IPS DF 6.9 (cell line): ENCODE data around the gene VEPH1.

Experiments
- DNase-seq: peaks from one replicate; pipeline ENCODE4 v3.0.0-alpha.2; 2013; ENCODE audit warnings: low read depth, low spot score
- H3K27ac ChIP-seq: one replicate; pipeline ENCODE4 v1.5.1; 2013; ENCODE audit warnings: low read length, control low read depth
- H3K27me3 ChIP-seq: 2 replicates; pipeline ENCODE4 v1.6.1; 2013; ENCODE audit warnings: mild to moderate bottlenecking, low read length; ENCODE audit not compliant: control insufficient read depth, insufficient read depth
- H3K36me3 ChIP-seq: 2 replicates; pipeline ENCODE4 v1.6.1; 2013; ENCODE audit warnings: low read length; ENCODE audit not compliant: control insufficient read depth, insufficient read depth
- H3K4me1 ChIP-seq: 2 replicates; pipeline ENCODE4 v1.6.1; 2013; ENCODE audit warnings: low read length; ENCODE audit not compliant: control insufficient read depth, insufficient read depth
- H3K4me3 ChIP-seq: 2 replicates; pipeline ENCODE4 v1.5.1; 2013; ENCODE audit warnings: mild to moderate bottlenecking, low read length
- H3K9me3 ChIP-seq: 2 replicates; pipeline ENCODE4 v1.6.1; 2013; ENCODE audit warnings: low read length, inconsistent platforms; ENCODE audit not compliant: control insufficient read depth, insufficient read depth
- WGBS: extraction: QIAGEN DNeasy Blood & Tissue Kit; methylation state at CpG from one replicate; pipeline ENCODE4 v1.1.7; 2013; ENCODE audit warnings: mixed read lengths, missing lambda C conversion rate; ENCODE audit not compliant: insufficient read length, insufficient coverage; 5-methylcytosine and 5-hydroxymethylcytosine counted together

VEPH1 gene

DNA sequence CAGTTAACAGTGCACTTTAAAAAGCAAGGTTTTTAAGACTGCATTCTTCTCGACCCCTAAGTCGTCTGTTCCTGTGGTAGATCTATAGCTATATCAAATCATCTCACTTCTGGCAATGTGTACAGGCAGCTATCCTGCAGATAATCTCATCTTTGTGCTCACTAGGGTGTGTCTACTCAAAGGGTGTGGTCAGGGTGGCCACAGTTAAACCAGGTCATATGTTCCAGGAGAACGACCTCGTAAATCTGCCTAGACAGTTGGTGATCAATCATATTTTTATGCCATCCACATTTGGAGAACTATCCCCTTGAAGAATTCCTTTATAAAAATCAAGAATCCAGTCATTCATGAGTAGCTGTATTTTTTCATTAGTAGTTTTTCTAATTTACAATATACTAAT, 3.0 kb downstream of the VEPH1 start:
- Histone ChIP-seq H3K27ac (no peak overlapping the region), H3K4me3 (no peak overlapping the region), H3K4me1 (peaks cover 3% of the 10 kb centered on the region; the same call in 1 of the 2 replicates), H3K9me3 (no peaks in the 10 kb centered on the region), H3K36me3 (no peaks in the 10 kb centered on the region), H3K27me3 (no peaks in the 10 kb centered on the region)
- DNase-seq, result no peak
- WGBS, result no CpG with 5 or more reads among the region's 4 CpGs

DNA sequence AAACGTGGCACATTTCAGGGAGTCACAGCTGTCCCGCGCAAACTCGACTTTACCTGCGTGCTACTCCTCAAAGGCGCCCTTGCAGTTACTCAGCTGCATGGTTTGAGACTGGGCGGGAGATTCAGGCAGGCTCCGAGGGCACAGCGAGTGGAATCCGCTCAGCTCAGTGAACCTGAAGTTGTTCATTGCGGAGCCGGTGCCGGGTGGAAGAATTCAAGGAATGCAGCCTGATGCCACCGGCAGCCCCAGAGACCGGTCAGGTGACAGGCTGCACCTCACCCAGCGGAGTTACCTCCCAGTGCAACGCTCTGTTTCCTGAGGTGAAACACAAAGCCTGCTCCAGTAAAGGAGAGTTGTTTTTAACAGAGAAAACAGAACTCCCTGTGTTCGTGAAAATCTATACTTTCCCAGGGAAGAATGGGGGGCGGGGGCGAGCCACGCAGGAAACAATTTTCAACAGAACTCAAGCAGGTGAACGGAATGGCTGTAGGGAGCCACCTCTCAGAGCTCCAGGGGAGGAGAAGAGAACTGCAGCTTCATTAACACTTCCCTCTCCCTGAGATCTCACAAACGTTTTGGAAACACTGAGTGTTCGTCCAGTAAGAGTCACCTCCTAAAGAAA, 3.8 kb downstream of the VEPH1 start:
- peak; percentile 64 for DNase-seq
- Histone ChIP-seq H3K27ac (no peak overlapping the region), H3K4me3 (peak overlapping the region; percentile 29; the same call in 1 of the 2 replicates), H3K36me3 (no peaks in the 10 kb centered on the region), H3K9me3 (no peaks in the 10 kb centered on the region), H3K27me3 (no peaks in the 10 kb centered on the region), H3K4me1 (peaks cover 3% of the 10 kb centered on the region; the same call in 1 of the 2 replicates)
- WGBS, result no CpG with 5 or more reads among the region's 24 CpGs

- no peaks in the 10 kb centered on the region for H3K27me3 ChIP-seq
- DNase-seq, result no peak
These were observed 4.8 kb downstream of the VEPH1 start for GRCh38 chr3:157498371-157498770.

GRCh38 chr3:157495846-157496245, 7.4 kb downstream of the VEPH1 start:
- WGBS, result no CpG with 5 or more reads among the region's 3 CpGs
- Histone ChIP-seq H3K27ac (no peak overlapping the region), H3K4me3 (no peak overlapping the region), H3K4me1 (peaks cover 3% of the 10 kb centered on the region; the same call in 1 of the 2 replicates), H3K27me3 (no peaks in the 10 kb centered on the region), H3K36me3 (no peaks in the 10 kb centered on the region), H3K9me3 (no peaks in the 10 kb centered on the region)
- DNase-seq, result no peak

More at GRCh38 chr3:157498371-157498770, 4.8 kb downstream of the VEPH1 start:
- peaks cover 3% of the 10 kb centered on the region; the same call in 1 of the 2 replicates for H3K4me1 ChIP-seq
- H3K9me3 ChIP-seq, result no peaks in the 10 kb centered on the region
- H3K36me3 ChIP-seq, result no peaks in the 10 kb centered on the region
- no peak overlapping the region for H3K4me3 ChIP-seq
- H3K27ac ChIP-seq, result no peak overlapping the region

- H3K27me3 ChIP-seq, result no peaks in the 10 kb centered on the region
- DNase-seq, result no peak
- no peaks in the 10 kb centered on the region for H3K36me3 ChIP-seq
- peaks cover 3% of the 10 kb centered on the region; the same call in 1 of the 2 replicates for H3K4me1 ChIP-seq
- WGBS, result no CpG with 5 or more reads among the region's 3 CpGs
- H3K9me3 ChIP-seq, result no peaks in the 10 kb centered on the region
- H3K4me3 ChIP-seq, result no peak overlapping the region
- no peak overlapping the region for H3K27ac ChIP-seq
These were observed 8.5 kb downstream of the VEPH1 start for GRCh38 chr3:157494581-157495281.

DNA sequence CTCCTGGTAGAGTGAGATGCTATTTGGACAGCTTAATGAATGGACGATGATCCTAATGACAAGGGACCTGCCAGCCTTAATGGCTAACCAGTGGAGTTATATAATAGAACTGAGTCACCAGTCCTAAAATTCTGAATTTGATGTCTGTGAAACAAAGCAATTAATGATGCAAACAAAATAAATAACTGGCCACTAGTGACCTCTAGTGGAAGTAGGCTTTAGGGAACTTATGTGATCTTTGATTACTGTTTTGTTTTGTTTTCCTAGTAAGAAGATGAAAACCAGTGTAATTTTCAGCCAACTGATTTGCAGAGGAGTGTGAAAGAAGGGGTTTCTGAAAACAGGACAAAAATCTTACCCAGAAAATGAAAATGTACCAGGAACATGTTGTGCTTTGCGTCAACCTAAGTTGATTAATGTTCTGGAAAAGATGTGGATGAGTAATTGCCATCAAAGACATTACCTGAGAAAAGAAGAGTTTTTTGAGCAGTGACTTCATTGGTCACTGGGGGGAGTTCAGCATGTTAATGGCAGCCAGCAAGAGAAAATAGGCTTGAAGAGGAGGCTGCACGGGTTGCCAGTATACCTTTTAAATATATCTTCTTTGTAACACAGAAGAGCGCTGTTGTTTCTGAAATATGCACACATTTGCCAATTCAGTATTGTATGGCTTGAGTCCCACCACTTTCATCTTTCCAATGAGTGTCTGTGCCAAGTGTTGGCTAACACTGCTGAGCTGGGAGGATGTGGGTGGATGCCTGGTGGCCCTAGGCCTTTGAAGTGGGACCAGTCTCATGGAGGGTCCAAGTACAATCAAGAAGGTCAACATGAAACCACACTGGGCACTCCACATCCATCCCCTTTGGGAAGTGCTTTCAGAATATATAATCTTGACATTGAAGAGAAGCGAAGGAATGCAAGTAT, 9.3 kb downstream of the VEPH1 start:
- H3K36me3 ChIP-seq, result no peaks in the 10 kb centered on the region
- no peak overlapping the region for H3K4me3 ChIP-seq
- WGBS, result no CpG with 5 or more reads among the region's 5 CpGs
- H3K9me3 ChIP-seq, result no peaks in the 10 kb centered on the region
- DNase-seq, result no peak
- no peaks in the 10 kb centered on the region for H3K27me3 ChIP-seq
- no peak overlapping the region for H3K27ac ChIP-seq
- H3K4me1 ChIP-seq, result peaks cover 3% of the 10 kb centered on the region; the same call in 1 of the 2 replicates

GRCh38 chr3:157491136-157491535, 12.1 kb downstream of the VEPH1 start:
- no CpG with 5 or more reads among the region's 2 CpGs for WGBS

GRCh38 chr3:157488144-157488543, 15.1 kb downstream of the VEPH1 start:
- Histone ChIP-seq H3K4me1 (no peaks in the 10 kb centered on the region), H3K4me3 (no peak overlapping the region), H3K36me3 (no peaks in the 10 kb centered on the region), H3K27ac (no peak overlapping the region), H3K9me3 (no peaks in the 10 kb centered on the region), H3K27me3 (no peaks in the 10 kb centered on the region)
- DNase-seq, result no peak

More at GRCh38 chr3:157491136-157491535, 12.1 kb downstream of the VEPH1 start:
- H3K27ac ChIP-seq, result no peak overlapping the region
- no peaks in the 10 kb centered on the region for H3K4me1 ChIP-seq
- no peak overlapping the region for H3K4me3 ChIP-seq
- H3K36me3 ChIP-seq, result no peaks in the 10 kb centered on the region
- no peak for DNase-seq
- no peaks in the 10 kb centered on the region for H3K9me3 ChIP-seq
- H3K27me3 ChIP-seq, result no peaks in the 10 kb centered on the region

DNA sequence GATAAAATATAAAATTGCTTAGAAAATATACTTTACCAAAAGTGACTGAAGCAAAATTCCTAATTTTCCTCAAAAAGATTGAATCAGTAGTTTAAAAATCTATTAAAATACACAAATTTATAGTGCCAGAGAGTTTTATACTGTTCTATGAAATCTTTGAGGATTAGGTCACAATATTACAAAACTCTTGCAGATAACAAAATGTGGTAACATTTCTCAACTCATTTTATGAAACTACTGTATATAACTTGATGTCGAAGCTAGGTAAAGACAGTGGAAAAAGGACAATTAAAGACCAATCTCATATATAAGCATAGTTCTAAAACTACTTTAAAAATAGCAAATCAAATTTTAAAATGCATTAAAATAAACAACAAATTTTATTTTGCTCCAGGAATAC, 15.9 kb downstream of the VEPH1 start:
- H3K27me3 ChIP-seq, result no peaks in the 10 kb centered on the region
- H3K4me3 ChIP-seq, result no peak overlapping the region
- no CpG with 5 or more reads among the region's 1 CpG for WGBS
- no peaks in the 10 kb centered on the region for H3K4me1 ChIP-seq
- H3K27ac ChIP-seq, result no peak overlapping the region
- no peaks in the 10 kb centered on the region for H3K36me3 ChIP-seq
- H3K9me3 ChIP-seq, result no peaks in the 10 kb centered on the region
- no peak for DNase-seq

GRCh38 chr3:157479464-157480243, 23.6 kb downstream of the VEPH1 start:
- Histone ChIP-seq H3K36me3 (no peaks in the 10 kb centered on the region), H3K4me1 (no peaks in the 10 kb centered on the region), H3K4me3 (no peak overlapping the region), H3K9me3 (no peaks in the 10 kb centered on the region), H3K27ac (no peak overlapping the region), H3K27me3 (no peaks in the 10 kb centered on the region)
- no peak for DNase-seq
- no CpG with 5 or more reads among the region's 1 CpG for WGBS
